Erythroblast (primary cell): ENCODE data around the gene LPAR2.

Experiments used
- GATA1 ChIP-seq: IDR thresholded peaks from 2 replicates; pipeline ENCODE4 v1.6.1; 2011; ENCODE audit warnings: low read depth, mild to moderate bottlenecking, control low read depth, low read length, moderate library complexity
- POLR2A ChIP-seq: IDR thresholded peaks from 2 replicates; pipeline ENCODE4 v1.6.1; 2011; ENCODE audit warnings: mild to moderate bottlenecking, low read length

DNA sequence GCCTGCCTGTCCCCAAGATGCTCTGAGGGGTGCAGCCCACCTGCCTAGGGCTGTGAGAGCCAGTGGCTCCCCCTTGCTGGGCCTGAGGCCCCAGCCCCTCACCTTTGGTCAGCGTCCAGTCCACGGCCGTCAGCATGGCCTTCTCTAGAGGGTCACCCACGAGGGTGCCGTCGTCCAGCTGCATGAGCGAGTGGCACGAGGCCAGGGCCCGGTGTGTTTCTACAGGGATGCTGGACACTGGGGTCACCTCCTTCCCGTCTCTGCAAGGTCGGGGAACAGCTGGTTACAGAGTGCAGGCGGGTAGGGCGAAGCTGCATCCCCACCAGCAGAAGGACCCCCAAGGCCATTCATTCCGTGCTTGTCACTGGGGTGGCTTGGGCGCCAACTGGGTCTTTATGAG, 26.4 kb upstream of the LPAR2 start:
- TF ChIP-seq POLR2A (no peak), GATA1 (no peak)
